ENCODE results near the gene RAB8A.
A peak's percentile ranks its signal among the peaks of the same experiment; 100 is the strongest.
"Not testable (repeated sequence)": the region's sequence is repeated elsewhere in the genome, so short reads cannot be mapped to it uniquely, and the experiment has no call there.

The RAB8A gene

GRCh38 chr19:16170134-16170533 is 58.4 kb downstream of the RAB8A start:
- DNase-seq (ENCODE audit: low spot score), result no peak
- in situ Hi-C loops (cut with MboI; ENCODE audit: low pct_unique_long_range_greater_than_20kb, low sequenced_read_pairs, unreplicated experiment), result loop anchor here (10.0 to 25.0 kb wide), 2 partner anchors 115 to 333 kb away; no protein-coding TSS in a partner anchor
- TF ChIP-seq, protein P1, sequence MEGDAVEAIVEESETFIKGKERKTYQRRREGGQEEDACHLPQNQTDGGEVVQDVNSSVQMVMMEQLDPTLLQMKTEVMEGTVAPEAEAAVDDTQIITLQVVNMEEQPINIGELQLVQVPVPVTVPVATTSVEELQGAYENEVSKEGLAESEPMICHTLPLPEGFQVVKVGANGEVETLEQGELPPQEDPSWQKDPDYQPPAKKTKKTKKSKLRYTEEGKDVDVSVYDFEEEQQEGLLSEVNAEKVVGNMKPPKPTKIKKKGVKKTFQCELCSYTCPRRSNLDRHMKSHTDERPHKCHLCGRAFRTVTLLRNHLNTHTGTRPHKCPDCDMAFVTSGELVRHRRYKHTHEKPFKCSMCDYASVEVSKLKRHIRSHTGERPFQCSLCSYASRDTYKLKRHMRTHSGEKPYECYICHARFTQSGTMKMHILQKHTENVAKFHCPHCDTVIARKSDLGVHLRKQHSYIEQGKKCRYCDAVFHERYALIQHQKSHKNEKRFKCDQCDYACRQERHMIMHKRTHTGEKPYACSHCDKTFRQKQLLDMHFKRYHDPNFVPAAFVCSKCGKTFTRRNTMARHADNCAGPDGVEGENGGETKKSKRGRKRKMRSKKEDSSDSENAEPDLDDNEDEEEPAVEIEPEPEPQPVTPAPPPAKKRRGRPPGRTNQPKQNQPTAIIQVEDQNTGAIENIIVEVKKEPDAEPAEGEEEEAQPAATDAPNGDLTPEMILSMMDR (IDR thresholded peaks at IDR 0.05; ENCODE audit: extremely low read depth, insufficient read depth, missing control alignments), result no peak

DNA sequence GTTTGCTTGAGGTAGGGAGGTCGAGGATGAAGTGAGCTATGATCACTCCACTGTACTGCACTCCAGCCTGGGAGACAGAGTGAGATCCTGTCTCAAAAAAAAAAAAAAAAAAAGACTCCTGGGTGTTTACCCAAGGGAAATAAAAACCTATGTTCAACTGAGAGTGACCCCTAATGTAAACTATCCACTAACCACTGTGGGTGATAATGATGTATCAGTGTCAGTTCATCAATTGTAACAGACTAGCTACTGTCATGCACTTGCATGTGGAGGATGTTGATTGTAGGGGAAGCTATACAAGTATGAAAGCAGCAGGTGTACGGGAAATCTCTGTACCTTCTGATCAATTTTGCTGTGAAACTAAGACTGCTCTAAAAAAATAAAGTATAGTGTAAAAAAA is 64.3 kb downstream of the RAB8A start:
- DNase-seq (ENCODE audit: low spot score), result peak; percentile 46
- in situ Hi-C loops (cut with MboI; ENCODE audit: low pct_unique_long_range_greater_than_20kb, low sequenced_read_pairs, unreplicated experiment), result loop anchor here (10.0 kb wide), 1 partner anchor 121 kb away; no protein-coding TSS in a partner anchor
- TF ChIP-seq, protein P1 (IDR thresholded peaks at IDR 0.05; ENCODE audit: extremely low read depth, insufficient read depth, missing control alignments), result no peak

- in situ Hi-C loops (cut with MboI; ENCODE audit: low pct_unique_long_range_greater_than_20kb, low sequenced_read_pairs, unreplicated experiment), result loop anchor here (10.0 kb wide), 1 partner anchor 124 kb away; no protein-coding TSS in a partner anchor
- not testable (repeated sequence) for DNase-seq (ENCODE audit: low spot score)
These were observed 67.2 kb downstream of the RAB8A start for GRCh38 chr19:16178866-16179265.

- DNase-seq (ENCODE audit: low spot score), result no peak
- TF ChIP-seq, protein P1 (IDR thresholded peaks at IDR 0.05; ENCODE audit: extremely low read depth, insufficient read depth, missing control alignments), result no peak
- in situ Hi-C loops (cut with MboI; ENCODE audit: low pct_unique_long_range_greater_than_20kb, low sequenced_read_pairs, unreplicated experiment), result loop anchor here (10.0 kb wide), 1 partner anchor 556 kb away; no protein-coding TSS in a partner anchor
These were observed 68.9 kb downstream of the RAB8A start for GRCh38 chr19:16180611-16181010.

All from GM13977 (cell line).